GM12801 (cell line): ENCODE results near the gene C7orf57.

Experiments used
- TF ChIP-seq, protein P1 (sequence below): IDR thresholded peaks from one replicate; pipeline ENCODE4 v1.5.1; 2011; ENCODE audit warnings: control low read depth; ENCODE audit not compliant: insufficient read length; ENCODE audit errors: extremely low read depth

The C7orf57 gene

DNA sequence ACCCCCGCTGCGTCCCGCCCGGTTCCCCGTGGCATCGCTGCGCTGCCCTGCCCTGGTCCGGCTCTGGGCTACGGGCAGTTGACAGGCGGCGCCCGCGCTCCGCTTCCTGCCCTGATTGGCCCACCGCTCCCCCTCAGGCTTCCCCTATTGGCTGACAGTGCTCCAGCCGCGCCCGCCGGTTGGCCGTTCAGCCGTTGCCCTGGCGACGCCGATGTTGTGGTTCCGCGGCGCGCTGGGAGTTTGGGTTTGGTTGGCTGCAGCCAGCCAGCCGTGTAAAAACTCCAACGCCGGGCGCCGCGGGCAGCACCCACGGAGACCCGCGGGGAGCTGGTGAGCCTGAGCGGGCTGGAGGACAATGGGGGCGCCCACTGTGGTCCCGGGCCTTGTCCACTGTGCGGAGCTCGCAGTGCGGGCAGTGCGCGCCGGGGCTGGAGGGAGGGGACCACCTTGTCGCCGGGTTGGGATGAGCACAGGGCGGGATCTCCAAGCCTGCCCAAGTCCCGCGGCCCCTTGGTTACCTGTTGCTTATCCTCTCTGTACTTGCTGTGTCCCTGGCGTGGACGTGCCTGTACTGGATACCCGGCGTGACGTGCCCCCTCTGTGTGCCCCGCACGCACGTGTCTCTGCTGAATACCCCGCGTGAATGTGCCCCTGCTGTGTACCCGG is at the start of gene C7orf57:
TSS of gene C7orf57 (plus strand) at position 243 of the 666 bp plus-strand sequence. CDS start 766 bp downstream, outside the sequence.
- TF ChIP-seq, protein P1, sequence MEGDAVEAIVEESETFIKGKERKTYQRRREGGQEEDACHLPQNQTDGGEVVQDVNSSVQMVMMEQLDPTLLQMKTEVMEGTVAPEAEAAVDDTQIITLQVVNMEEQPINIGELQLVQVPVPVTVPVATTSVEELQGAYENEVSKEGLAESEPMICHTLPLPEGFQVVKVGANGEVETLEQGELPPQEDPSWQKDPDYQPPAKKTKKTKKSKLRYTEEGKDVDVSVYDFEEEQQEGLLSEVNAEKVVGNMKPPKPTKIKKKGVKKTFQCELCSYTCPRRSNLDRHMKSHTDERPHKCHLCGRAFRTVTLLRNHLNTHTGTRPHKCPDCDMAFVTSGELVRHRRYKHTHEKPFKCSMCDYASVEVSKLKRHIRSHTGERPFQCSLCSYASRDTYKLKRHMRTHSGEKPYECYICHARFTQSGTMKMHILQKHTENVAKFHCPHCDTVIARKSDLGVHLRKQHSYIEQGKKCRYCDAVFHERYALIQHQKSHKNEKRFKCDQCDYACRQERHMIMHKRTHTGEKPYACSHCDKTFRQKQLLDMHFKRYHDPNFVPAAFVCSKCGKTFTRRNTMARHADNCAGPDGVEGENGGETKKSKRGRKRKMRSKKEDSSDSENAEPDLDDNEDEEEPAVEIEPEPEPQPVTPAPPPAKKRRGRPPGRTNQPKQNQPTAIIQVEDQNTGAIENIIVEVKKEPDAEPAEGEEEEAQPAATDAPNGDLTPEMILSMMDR = no peak

DNA sequence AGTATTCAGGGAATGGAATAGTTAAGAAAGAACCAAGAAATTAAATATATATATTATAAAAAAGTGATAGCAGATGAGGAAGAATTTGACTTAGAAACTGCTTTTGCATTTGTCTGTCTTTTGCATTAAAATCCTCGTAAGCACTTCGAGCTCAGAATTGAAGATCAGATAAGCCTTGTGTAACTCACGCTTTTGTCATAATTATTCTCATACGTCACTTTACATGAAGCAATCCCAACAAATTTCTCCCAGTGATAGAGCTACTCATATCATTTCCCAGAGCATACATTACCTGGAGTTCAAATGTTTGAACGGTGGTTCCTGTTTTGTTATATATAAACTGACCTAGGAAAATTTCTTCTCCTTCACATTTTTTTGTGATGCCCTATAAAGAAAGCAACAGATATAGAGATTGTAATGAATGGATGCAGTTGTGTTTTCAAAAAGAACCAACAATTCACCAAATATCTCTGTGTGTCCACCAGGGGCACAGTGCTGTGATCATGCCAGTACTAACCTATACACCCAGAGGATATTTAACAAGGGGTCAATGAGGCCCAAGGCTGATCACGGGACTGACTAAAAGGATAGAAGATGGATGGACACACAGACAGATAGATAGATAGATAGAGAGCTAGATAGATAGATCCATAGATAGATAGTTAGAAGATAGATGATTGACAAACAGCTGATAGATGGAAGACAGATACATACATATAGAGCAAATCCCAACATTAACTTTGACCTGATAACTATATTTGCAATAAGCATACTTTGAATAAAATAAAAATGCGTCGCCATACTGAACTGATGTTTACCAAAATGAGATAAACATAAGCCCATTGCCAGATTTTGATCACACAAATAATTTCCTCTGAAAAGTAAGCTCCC is 46.6 kb upstream of the C7orf57 start:
- TF ChIP-seq, protein P1 = no peak

DNA sequence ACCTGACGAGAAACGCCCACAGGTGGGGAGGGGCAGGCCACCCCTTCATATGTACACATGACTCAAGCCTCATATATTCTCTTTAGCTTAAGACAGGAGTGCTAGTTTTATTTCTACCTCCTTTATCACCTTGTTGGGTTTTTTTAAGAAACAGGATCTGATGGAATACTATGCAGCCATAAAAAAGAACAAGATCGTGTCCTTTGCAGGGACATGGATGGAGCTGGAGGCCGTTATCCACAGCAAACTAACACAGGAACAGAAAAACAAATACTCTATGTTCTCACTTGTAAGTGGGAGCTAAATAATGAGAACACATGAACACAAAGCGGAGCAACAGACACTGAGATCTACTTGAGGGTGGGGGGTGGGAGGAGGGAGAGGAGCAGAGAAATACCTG is 44.8 kb upstream of the C7orf57 start:
- TF ChIP-seq, protein P1 = no peak

DNA sequence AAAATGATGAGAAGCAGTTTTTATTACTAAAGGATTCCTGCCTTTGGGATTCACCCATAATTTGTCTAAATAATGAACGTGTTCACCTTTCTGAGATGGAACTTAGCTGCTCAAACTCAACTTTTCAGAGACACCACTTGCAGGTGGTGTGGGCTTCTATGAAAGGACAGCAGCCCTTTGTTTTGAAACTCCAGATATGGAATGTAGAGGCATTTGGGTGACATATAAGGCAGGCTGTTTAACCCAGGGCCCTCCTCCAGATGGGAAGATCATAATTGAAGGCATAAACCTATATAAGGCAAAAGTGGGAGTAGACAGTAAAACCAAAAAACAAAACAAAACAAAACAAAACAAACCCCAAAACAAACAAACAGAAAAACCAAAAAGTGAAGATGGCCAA is 44.1 kb upstream of the C7orf57 start:
- TF ChIP-seq, protein P1 = no peak

DNA sequence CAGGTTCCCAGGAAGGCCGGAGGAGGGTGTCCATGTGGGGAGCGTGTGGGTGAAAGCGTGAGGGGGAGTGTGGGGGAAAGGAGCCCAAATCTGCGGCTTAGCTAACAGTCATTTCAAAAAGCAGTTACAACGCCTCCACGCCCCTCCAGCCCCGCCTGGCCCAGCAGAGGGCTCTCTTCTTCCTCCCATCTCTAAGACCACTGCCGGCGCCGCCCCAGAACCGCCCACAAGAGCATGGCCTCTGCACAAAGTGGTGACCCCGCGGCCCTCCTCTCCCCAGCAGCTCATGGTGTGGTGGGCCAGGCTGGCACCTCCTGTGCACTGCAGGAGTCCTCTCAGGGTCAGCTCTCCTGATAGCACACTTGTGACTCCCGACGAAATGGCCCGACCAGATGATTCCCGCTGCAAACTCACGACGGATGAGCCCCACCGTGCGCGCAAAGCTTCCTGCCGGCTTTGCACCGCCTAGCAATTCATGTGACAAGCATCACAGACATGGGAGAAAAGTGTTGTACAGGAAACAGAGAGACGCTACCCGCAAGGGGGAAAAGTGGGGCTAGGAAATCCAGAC is 43.5 kb upstream of the C7orf57 start:
- TF ChIP-seq, protein P1 = no peak

DNA sequence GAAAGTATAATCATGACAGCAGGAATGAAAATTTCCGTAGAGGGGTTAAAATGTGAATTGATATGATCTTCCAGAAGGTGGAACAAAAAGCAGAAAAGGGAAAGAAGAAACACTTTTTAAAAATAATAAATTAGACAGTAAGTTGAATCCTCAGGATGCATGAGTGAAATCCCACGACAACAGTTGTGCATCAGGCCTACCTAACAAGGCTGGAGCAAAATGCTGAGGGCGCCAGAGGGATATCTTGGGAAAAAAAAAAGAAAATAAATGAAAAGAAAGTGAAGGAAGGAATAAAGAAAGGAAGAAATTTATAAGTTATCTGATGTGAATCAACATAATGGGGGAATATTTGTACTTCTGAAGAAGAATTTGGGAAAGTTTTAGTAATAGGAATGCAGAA is 42.9 kb upstream of the C7orf57 start:
- TF ChIP-seq, protein P1 = no peak

DNA sequence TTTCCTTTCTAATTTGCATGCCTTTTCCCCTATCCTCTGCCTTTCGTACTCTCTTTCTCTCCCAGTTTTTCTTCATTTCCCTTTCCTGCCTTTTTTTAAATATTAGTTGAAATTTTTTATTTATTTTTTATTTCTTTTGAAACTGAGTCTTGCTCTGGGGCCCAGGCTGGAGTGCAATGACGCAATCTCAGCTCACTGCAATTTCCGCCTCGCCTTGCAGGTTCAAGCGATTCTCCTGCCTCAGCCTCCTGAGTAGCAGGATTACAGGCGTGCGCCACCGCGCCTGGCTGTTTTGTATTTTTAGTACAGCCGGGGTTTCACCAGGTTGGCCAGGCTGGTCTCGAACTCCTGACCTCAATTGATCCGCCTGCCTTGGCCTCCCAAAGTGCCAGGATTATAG is 35.9 kb upstream of the C7orf57 start:
- TF ChIP-seq, protein P1 = no peak
